Measurements from ENCODE around the gene JMJD1C.
"Not testable (repeated sequence)": the region's sequence is repeated elsewhere in the genome, so short reads cannot be mapped to it uniquely, and the experiment has no call there.

Gene JMJD1C

GRCh38 chr10:63384001-63384400, 81.8 kb downstream of the JMJD1C start:
- no peaks in the 10 kb centered on the region for H3K27me3 Mint-ChIP-seq
- CTCF ChIA-PET = interaction anchor here (0.8 to 1.9 kb wide), 2 partner anchors 17 to 336 kb away, joined by 3 to 5 read pairs; no protein-coding TSS in a partner anchor
- H3K4me3 Mint-ChIP-seq = no peak overlapping the region
- H3K27ac Mint-ChIP-seq = no peak overlapping the region
- peaks cover 36% of the 10 kb centered on the region for H3K4me1 Mint-ChIP-seq
- DNase-seq = no peak
- no peaks in the 10 kb centered on the region for H3K9me3 Mint-ChIP-seq
- H3K36me3 Mint-ChIP-seq = peaks cover 10% of the 10 kb centered on the region

GRCh38 chr10:63383141-63383540, 82.6 kb downstream of the JMJD1C start:
- no peak overlapping the region for H3K27ac Mint-ChIP-seq
- H3K4me1 Mint-ChIP-seq = peaks cover 28% of the 10 kb centered on the region
- H3K4me3 Mint-ChIP-seq = no peak overlapping the region
- H3K27me3 Mint-ChIP-seq = no peaks in the 10 kb centered on the region
- H3K36me3 Mint-ChIP-seq = peaks cover 10% of the 10 kb centered on the region
- no peak for DNase-seq
- CTCF ChIA-PET = interaction anchor here (1.9 kb wide), 1 partner anchor 17 kb away, joined by 5 read pairs; no protein-coding TSS in a partner anchor
- H3K9me3 Mint-ChIP-seq = no peaks in the 10 kb centered on the region

- Mint-ChIP-seq H3K4me1 (peaks cover 19% of the 10 kb centered on the region), H3K4me3 (no peak overlapping the region), H3K9me3 (no peaks in the 10 kb centered on the region), H3K27me3 (no peaks in the 10 kb centered on the region), H3K27ac (no peak overlapping the region), H3K36me3 (peaks cover 10% of the 10 kb centered on the region)
- DNase-seq = no peak
- CTCF ChIA-PET = interaction anchor here (1.9 kb wide), 1 partner anchor 15 kb away, joined by 5 read pairs; no protein-coding TSS in a partner anchor
Observed at GRCh38 chr10:63382066-63382465, 83.7 kb downstream of the JMJD1C start.

GRCh38 chr10:63377305-63377661, 88.5 kb downstream of the JMJD1C start:
- H3K27me3 Mint-ChIP-seq, H3K27ac Mint-ChIP-seq, DNase-seq, CTCF ChIA-PET, H3K4me3 Mint-ChIP-seq, H3K9me3 Mint-ChIP-seq: not testable (repeated sequence)
- H3K36me3 Mint-ChIP-seq = peaks cover 16% of the 10 kb centered on the region
- peaks cover 13% of the 10 kb centered on the region for H3K4me1 Mint-ChIP-seq

- no peak for DNase-seq
- Mint-ChIP-seq H3K9me3 (no peaks in the 10 kb centered on the region), H3K27ac (no peak overlapping the region), H3K27me3 (no peaks in the 10 kb centered on the region), H3K4me3 (no peak overlapping the region), H3K36me3 (peaks cover 16% of the 10 kb centered on the region), H3K4me1 (peaks cover 13% of the 10 kb centered on the region)
- CTCF ChIA-PET = no interaction called here
Observed at GRCh38 chr10:63376560-63377304, 89.0 kb downstream of the JMJD1C start.

- H3K4me3 Mint-ChIP-seq = no peak overlapping the region
- H3K4me1 Mint-ChIP-seq = peaks cover 13% of the 10 kb centered on the region
- peaks cover 16% of the 10 kb centered on the region for H3K36me3 Mint-ChIP-seq
- H3K27ac Mint-ChIP-seq = no peak overlapping the region
- CTCF ChIA-PET = no interaction called here
- H3K9me3 Mint-ChIP-seq = no peaks in the 10 kb centered on the region
- no peak for DNase-seq
- H3K27me3 Mint-ChIP-seq = no peaks in the 10 kb centered on the region
Observed at GRCh38 chr10:63375859-63376258, 89.9 kb downstream of the JMJD1C start.

- H3K27me3 Mint-ChIP-seq = no peaks in the 10 kb centered on the region
- no peaks in the 10 kb centered on the region for H3K9me3 Mint-ChIP-seq
- H3K4me3 Mint-ChIP-seq = no peak overlapping the region
- CTCF ChIA-PET = no interaction called here
- H3K4me1 Mint-ChIP-seq = peaks cover 13% of the 10 kb centered on the region
- DNase-seq = no peak
- H3K36me3 Mint-ChIP-seq = peaks cover 16% of the 10 kb centered on the region
- H3K27ac Mint-ChIP-seq = no peak overlapping the region
Observed at GRCh38 chr10:63375458-63375857, 90.3 kb downstream of the JMJD1C start.

GRCh38 chr10:63374991-63375390, 90.8 kb downstream of the JMJD1C start:
- Mint-ChIP-seq H3K36me3 (peaks cover 13% of the 10 kb centered on the region), H3K9me3 (no peaks in the 10 kb centered on the region), H3K4me1 (peaks cover 13% of the 10 kb centered on the region), H3K27ac (no peak overlapping the region), H3K27me3 (no peaks in the 10 kb centered on the region), H3K4me3 (no peak overlapping the region)
- no peak for DNase-seq
- CTCF ChIA-PET = no interaction called here

GRCh38 chr10:63373176-63373575, 92.6 kb downstream of the JMJD1C start:
- no peaks in the 10 kb centered on the region for H3K9me3 Mint-ChIP-seq
- no peak overlapping the region for H3K27ac Mint-ChIP-seq
- no peak for DNase-seq
- peaks cover 13% of the 10 kb centered on the region for H3K36me3 Mint-ChIP-seq
- no peaks in the 10 kb centered on the region for H3K27me3 Mint-ChIP-seq
- CTCF ChIA-PET = no interaction called here
- peaks cover 13% of the 10 kb centered on the region for H3K4me1 Mint-ChIP-seq
- no peak overlapping the region for H3K4me3 Mint-ChIP-seq

- Mint-ChIP-seq H3K4me3 (no peak overlapping the region), H3K9me3 (no peaks in the 10 kb centered on the region), H3K27me3 (no peaks in the 10 kb centered on the region), H3K36me3 (peaks cover 2% of the 10 kb centered on the region), H3K4me1 (no peaks in the 10 kb centered on the region), H3K27ac (no peak overlapping the region)
- DNase-seq = no peak
- CTCF ChIA-PET = no interaction called here
Observed at GRCh38 chr10:63369711-63370110, 96.1 kb downstream of the JMJD1C start.

- CTCF ChIA-PET = no interaction called here
- no peak overlapping the region for H3K27ac Mint-ChIP-seq
- no peak for DNase-seq
- H3K4me3 Mint-ChIP-seq = no peak overlapping the region
- H3K4me1 Mint-ChIP-seq = no peaks in the 10 kb centered on the region
- H3K36me3 Mint-ChIP-seq = peaks cover 4% of the 10 kb centered on the region
- no peaks in the 10 kb centered on the region for H3K27me3 Mint-ChIP-seq
- H3K9me3 Mint-ChIP-seq = no peaks in the 10 kb centered on the region
Observed at GRCh38 chr10:63368365-63368764, 97.4 kb downstream of the JMJD1C start.

GRCh38 chr10:63366933-63367332, 98.8 kb downstream of the JMJD1C start:
- CTCF ChIA-PET = interaction anchor here (2.3 kb wide), 1 partner anchor 16 kb away, joined by 5 read pairs; no protein-coding TSS in a partner anchor
- Mint-ChIP-seq H3K9me3 (no peaks in the 10 kb centered on the region), H3K36me3 (peaks cover 4% of the 10 kb centered on the region)

GRCh38 chr10:63365976-63366765, 99.6 kb downstream of the JMJD1C start:
- H3K4me1 Mint-ChIP-seq = no peaks in the 10 kb centered on the region

More at GRCh38 chr10:63366933-63367332, 98.8 kb downstream of the JMJD1C start:
- Mint-ChIP-seq H3K4me3 (no peak overlapping the region), H3K27ac (no peak overlapping the region), H3K27me3 (no peaks in the 10 kb centered on the region), H3K4me1 (no peaks in the 10 kb centered on the region)
- no peak for DNase-seq

GRCh38 chr10:63364918-63365317, 100.9 kb downstream of the JMJD1C start:
- DNase-seq = no peak
- Mint-ChIP-seq H3K4me1 (no peaks in the 10 kb centered on the region), H3K36me3 (peaks cover 4% of the 10 kb centered on the region), H3K4me3 (no peak overlapping the region), H3K27me3 (no peaks in the 10 kb centered on the region), H3K9me3 (no peaks in the 10 kb centered on the region), H3K27ac (no peak overlapping the region)
- CTCF ChIA-PET = no interaction called here

More at GRCh38 chr10:63365976-63366765, 99.6 kb downstream of the JMJD1C start:
- CTCF ChIA-PET = interaction anchor here (2.3 kb wide), 1 partner anchor 17 kb away, joined by 5 read pairs; no protein-coding TSS in a partner anchor
- no peak for DNase-seq
- Mint-ChIP-seq H3K4me3 (no peak overlapping the region), H3K9me3 (no peaks in the 10 kb centered on the region), H3K36me3 (peaks cover 4% of the 10 kb centered on the region), H3K27me3 (no peaks in the 10 kb centered on the region), H3K27ac (no peak overlapping the region)

- no peak overlapping the region for H3K27ac Mint-ChIP-seq
- no peak overlapping the region for H3K4me3 Mint-ChIP-seq
- no peaks in the 10 kb centered on the region for H3K9me3 Mint-ChIP-seq
- no peaks in the 10 kb centered on the region for H3K4me1 Mint-ChIP-seq
- DNase-seq = no peak
- peaks cover 4% of the 10 kb centered on the region for H3K36me3 Mint-ChIP-seq
- H3K27me3 Mint-ChIP-seq = no peaks in the 10 kb centered on the region
- CTCF ChIA-PET = no interaction called here
Observed at GRCh38 chr10:63363951-63364350, 101.8 kb downstream of the JMJD1C start.
